Astrocyte (in vitro differentiated cells and primary cell): ENCODE measurements around the gene TRIM52.

Experiments
- CTCF ChIP-seq: IDR thresholded peaks from 2 replicates; pipeline ENCODE4 v1.5.1; 2011; ENCODE audit warnings: low read depth, mild to moderate bottlenecking, inconsistent platforms, low read length, moderate library complexity; ENCODE audit not compliant: insufficient read depth
- EZH2 ChIP-seq: IDR thresholded peaks from 2 replicates; pipeline ENCODE4 v1.6.1; 2012; ENCODE audit warnings: mild to moderate bottlenecking, low read length, inconsistent platforms; ENCODE audit not compliant: insufficient read depth

- TF ChIP-seq CTCF (no peak), EZH2 (no peak)
Observed at GRCh38 chr5:181233801-181234454, 27.0 kb downstream of the TRIM52 start.
